Upper lobe of left lung (tissue), 4 donors: ENCODE measurements around the gene GABBR2.

Experiments used
- CTCF ChIP-seq, 6 experiments: fragments of 450-650 bp in 4 of 6; fragments of 200-600 bp in 2 of 6; sonication (generic) in 2 of 6; IDR thresholded peaks; one replicate each; pipeline ENCODE4 v1.5.1; 2016 to 2019; ENCODE audit warnings: antibody characterized with exemption in 6 of 6
- POLR2A ChIP-seq, 4 donors: fragments of 450-650 bp; IDR thresholded peaks; one replicate each; pipeline ENCODE4 v1.5.1; 2016 to 2017; ENCODE audit warnings: antibody characterized with exemption in 4 of 4, mild to moderate bottlenecking in 2 of 4
- POLR2AphosphoS5 ChIP-seq, 2 donors: sonication (generic); formaldehyde crosslinking; IDR thresholded peaks; one replicate each; pipeline ENCODE4 v1.5.1; 2017; ENCODE audit warnings: antibody characterized with exemption in 2 of 2

GRCh38 chr9:98639133-98639532 is 69.6 kb downstream of the GABBR2 start:
- TF ChIP-seq CTCF (IDR thresholded peaks at IDR 0.05) = no peak
- TF ChIP-seq POLR2A (IDR thresholded peaks at IDR 0.05) = no peak
- TF ChIP-seq POLR2AphosphoS5 (IDR thresholded peaks at IDR 0.05) = no peak
